Muscle of leg (tissue), 11 donors: Measurements from ENCODE around the gene CDR2. TPM values are rescaled to one million over a fixed set of nuclear protein-coding genes. Genes with fewer than 3 reads are reported as not detected.

Experiments used
- DNase-seq: peaks from one replicate; pipeline ENCODE4 v3.0.0; 2013
- H3K27ac ChIP-seq: one replicate; pipeline ENCODE4 v1.5.1; 2013; ENCODE audit warnings: mild to moderate bottlenecking, low read length, control low read depth
- H3K27me3 ChIP-seq: one replicate; pipeline ENCODE4 v1.6.1; 2013; ENCODE audit warnings: low read length; ENCODE audit not compliant: control insufficient read depth, insufficient read depth
- H3K36me3 ChIP-seq: one replicate; pipeline ENCODE4 v1.6.1; 2013; ENCODE audit warnings: low read length; ENCODE audit not compliant: control insufficient read depth, insufficient read depth
- H3K4me1 ChIP-seq: one replicate; pipeline ENCODE4 v1.6.1; 2013; ENCODE audit warnings: low read length; ENCODE audit not compliant: control insufficient read depth, insufficient read depth
- H3K4me3 ChIP-seq: one replicate; pipeline ENCODE4 v1.5.1; 2013; ENCODE audit warnings: low read length, control low read depth
- H3K9me3 ChIP-seq: replicated peaks from 2 replicates; pipeline ENCODE4 v1.6.1; 2013; ENCODE audit warnings: low read depth, low read length; ENCODE audit not compliant: control insufficient read depth
- WGBS: methylation state at CpG from one replicate; pipeline ENCODE4 v1.1.5; 2013; ENCODE audit warnings: missing lambda C conversion rate; ENCODE audit not compliant: insufficient coverage; 5-methylcytosine and 5-hydroxymethylcytosine counted together
- polyA plus RNA-seq, 8 donors: library from polyadenylated mRNA; unstranded; fragments of 120-200 nt; gene quantifications; one replicate each; pipeline versions ENCODE4 v1.2.1 to v1.2.3, GENCODE V29; 2013; ENCODE audit warnings: inconsistent platforms in 1 of 8, low replicate concordance in 1 of 8; ENCODE audit not compliant: insufficient read length in 8 of 8, insufficient read depth in 1 of 8
- total RNA-seq: library from RNA; stranded (reverse); fragments of 120-200 nt; gene quantifications from one replicate; pipeline ENCODE4 v1.2.4, GENCODE V29; 2013

Gene CDR2
- total and polyA plus RNA-seq, 9 donors = 13.5 to 29.5 (median 16.8) TPM

DNA sequence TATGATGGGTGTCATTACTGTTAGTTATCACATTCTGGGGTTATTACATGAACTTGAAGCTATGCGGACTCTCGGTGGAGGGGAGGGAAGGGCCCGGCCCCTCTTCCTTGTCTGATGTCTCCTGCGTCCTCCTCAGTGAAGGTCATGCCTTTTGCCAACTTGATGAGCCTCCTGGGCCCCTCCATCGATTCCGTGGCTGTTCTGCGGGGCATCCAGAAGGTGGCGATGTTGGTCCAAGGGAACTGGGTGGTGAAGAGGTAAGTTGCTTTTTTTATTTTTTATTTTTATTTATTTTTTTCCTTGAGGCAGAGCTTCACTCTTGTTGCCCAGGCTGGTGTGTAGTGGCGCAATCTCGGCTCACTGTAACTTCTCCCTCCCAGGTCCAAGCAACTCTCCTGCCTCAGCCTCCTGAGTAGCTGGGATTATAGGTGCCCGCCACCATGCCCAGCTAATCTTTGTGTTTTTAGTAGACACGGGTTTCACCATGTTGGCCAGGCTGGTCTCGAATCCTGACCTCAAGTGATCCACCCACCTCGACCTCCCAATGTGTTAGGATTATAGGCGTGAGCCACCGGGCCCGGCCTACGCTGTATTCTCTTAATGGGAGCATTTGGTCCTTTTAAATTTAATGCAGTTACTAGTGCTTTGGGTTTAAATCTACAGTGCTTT lies 55.6 kb downstream of the CDR2 start:
- whole genome bisulfite sequencing = 70% methylated on average over 2 of the region's 18 CpGs
- Histone ChIP-seq H3K4me3 (no peak overlapping the region), H3K27ac (no peak overlapping the region), H3K27me3 (no peaks in the 10 kb centered on the region), H3K9me3 (no peaks in the 10 kb centered on the region), H3K4me1 (no peaks in the 10 kb centered on the region), H3K36me3 (peaks cover 78% of the 10 kb centered on the region)
- DNase-seq = no peak

DNA sequence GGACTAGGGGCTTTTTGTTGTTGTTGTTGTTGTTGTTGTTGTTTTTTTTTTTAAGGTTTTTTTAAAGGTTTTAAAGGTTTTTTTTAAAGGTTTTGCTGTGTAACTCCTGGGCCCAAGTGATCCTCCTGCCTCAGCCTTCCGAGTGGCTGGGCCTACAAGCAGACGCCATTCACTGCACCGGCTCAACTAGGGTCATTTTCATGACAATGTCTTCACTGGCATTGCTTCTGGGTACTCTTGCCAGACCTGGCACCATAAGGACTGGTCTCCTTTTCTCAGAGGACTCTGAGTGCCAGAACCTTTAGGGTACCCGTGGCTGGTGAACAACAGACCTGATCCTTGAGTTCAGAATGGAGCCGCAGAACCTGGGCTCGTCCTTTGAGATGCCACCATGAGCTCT lies 56.8 kb downstream of the CDR2 start:
- no peaks in the 10 kb centered on the region for H3K9me3 ChIP-seq
- no peak for DNase-seq
- no peak overlapping the region for H3K27ac ChIP-seq
- H3K4me1 ChIP-seq = no peaks in the 10 kb centered on the region
- no peaks in the 10 kb centered on the region for H3K27me3 ChIP-seq
- no peak overlapping the region for H3K4me3 ChIP-seq
- peaks cover 75% of the 10 kb centered on the region for H3K36me3 ChIP-seq
- WGBS = 92% methylated on average over 6 of the region's 6 CpGs

- Histone ChIP-seq H3K36me3 (peaks cover 76% of the 10 kb centered on the region), H3K4me1 (no peaks in the 10 kb centered on the region), H3K9me3 (no peaks in the 10 kb centered on the region)
Measured at GRCh38 chr16:22317001-22317530, 57.4 kb downstream of the CDR2 start.

DNA sequence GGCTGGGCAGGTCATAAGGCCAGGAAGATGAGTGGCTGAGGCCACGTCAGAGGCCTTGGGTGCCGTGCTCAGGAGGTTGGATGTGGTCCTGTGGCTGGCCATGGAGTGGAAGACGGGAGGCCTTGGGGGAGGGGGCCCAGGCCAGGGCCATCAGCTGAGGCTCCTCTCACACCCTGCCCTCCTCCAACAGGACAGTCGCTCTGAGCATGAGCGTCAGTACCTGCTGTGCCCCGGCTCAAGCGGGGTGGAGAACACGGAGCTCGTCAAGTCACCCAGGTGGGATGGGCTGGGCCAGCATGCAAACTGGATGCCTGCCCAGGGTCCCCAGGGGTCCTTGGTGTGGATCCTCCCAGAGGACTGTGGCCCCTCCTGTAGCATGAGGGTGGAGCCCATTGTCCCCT lies 58.0 kb downstream of the CDR2 start:
- 78% methylated on average over 9 of the region's 9 CpGs for WGBS
- H3K4me3 ChIP-seq = no peak overlapping the region
- no peaks in the 10 kb centered on the region for H3K4me1 ChIP-seq
- no peak for DNase-seq
- H3K9me3 ChIP-seq = no peaks in the 10 kb centered on the region
- no peaks in the 10 kb centered on the region for H3K27me3 ChIP-seq
- no peak overlapping the region for H3K27ac ChIP-seq
- H3K36me3 ChIP-seq = peaks cover 76% of the 10 kb centered on the region

More at GRCh38 chr16:22317001-22317530, 57.4 kb downstream of the CDR2 start:
- 89% methylated on average over 16 of the region's 17 CpGs for WGBS
- Histone ChIP-seq H3K27me3 (no peaks in the 10 kb centered on the region), H3K4me3 (no peak overlapping the region), H3K27ac (no peak overlapping the region)
- DNase-seq = no peak

GRCh38 chr16:22315979-22316378 lies 58.4 kb downstream of the CDR2 start:
- WGBS = no CpG with 5 or more reads among the region's 1 CpG
- Histone ChIP-seq H3K36me3 (peaks cover 75% of the 10 kb centered on the region), H3K27me3 (no peaks in the 10 kb centered on the region), H3K4me3 (no peak overlapping the region), H3K27ac (no peak overlapping the region), H3K9me3 (no peaks in the 10 kb centered on the region), H3K4me1 (no peaks in the 10 kb centered on the region)
- DNase-seq = no peak

- no peaks in the 10 kb centered on the region for H3K4me1 ChIP-seq
- WGBS = 81% methylated on average over 31 of the region's 37 CpGs
- H3K36me3 ChIP-seq = peaks cover 76% of the 10 kb centered on the region
- no peak for DNase-seq
- H3K27ac ChIP-seq = no peak overlapping the region
- H3K4me3 ChIP-seq = no peak overlapping the region
- H3K9me3 ChIP-seq = no peaks in the 10 kb centered on the region
- no peaks in the 10 kb centered on the region for H3K27me3 ChIP-seq
Measured at GRCh38 chr16:22314661-22315626, 59.5 kb downstream of the CDR2 start.

DNA sequence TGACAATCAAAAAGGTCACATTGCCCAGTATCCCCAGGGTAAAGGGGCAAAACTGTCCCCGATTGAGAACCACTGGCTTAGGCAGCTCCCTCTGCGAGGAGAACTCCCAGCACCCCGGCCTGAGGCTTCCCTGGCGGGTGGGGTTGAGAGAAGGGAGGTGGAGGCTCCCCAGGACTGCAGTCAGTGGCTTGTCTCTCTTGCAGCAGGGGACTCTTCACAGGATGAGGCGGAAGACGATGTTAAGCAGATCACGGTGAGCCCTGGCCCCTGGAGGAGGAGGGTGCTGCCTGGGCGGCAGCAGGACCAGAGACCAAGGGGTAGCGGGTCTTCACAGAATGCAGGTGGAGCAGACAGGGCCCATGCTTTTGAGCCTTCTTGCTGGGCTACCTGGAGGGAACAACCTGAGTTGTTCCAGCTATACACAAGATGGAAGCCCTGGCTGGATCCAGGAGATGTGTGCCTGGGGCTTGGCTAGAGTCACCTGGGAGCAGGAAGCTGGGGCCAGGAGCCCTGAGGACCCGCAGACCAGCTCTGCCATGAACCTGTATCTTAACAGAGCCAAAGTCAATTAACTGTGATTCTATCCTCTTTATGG lies 60.4 kb downstream of the CDR2 start:
- Histone ChIP-seq H3K36me3 (peaks cover 83% of the 10 kb centered on the region), H3K4me1 (no peaks in the 10 kb centered on the region), H3K27ac (no peak overlapping the region), H3K9me3 (no peaks in the 10 kb centered on the region), H3K27me3 (no peaks in the 10 kb centered on the region), H3K4me3 (no peak overlapping the region)
- 93% methylated on average over 9 of the region's 10 CpGs for WGBS
- DNase-seq = no peak

DNA sequence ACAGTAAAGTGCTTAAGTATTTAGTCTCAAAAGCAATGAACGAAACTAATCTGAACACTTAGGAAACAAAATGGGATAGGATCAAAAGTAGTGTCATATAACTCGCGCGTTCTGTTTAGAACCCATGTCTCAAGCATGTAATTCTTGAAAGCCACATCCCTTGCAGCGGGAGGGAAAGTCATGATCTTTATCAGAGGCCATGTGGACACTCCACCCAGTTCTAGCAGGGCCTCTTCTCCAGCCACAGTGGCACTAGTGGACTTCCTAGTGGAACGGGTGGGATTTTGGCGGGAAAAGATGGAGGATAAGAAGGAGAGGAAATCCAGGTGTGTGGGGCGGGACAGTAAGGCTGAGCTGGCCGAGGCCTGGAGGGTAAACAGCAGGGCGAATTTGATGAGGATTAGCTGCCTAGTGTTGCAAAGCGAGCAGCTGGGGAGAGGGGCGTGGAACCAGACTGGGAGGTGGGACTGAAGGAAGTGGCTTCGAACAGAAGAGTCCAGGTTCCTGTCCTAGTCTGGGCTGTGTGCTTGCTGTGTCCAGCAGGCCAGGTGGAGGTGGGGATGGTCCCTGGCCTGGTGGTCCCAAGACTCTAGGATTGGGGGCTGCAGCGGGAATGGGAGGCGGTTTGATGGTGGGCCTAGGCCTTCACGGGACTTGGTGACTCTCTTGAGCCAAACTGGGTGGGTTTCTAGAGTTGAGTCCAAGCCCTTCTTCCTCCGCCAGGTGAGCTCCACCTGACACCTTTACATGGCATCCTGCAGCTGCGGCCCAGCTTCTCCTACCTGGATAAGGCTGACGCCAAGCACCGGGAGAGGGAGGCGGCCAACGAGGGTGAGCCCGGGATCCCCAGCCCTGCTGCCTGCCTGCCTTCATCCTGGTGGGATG lies 61.3 kb downstream of the CDR2 start:
- H3K4me1 ChIP-seq = no peaks in the 10 kb centered on the region
- no peak for DNase-seq
- no peaks in the 10 kb centered on the region for H3K27me3 ChIP-seq
- H3K36me3 ChIP-seq = peaks cover 83% of the 10 kb centered on the region
- WGBS = 89% methylated on average over 22 of the region's 23 CpGs
- H3K9me3 ChIP-seq = no peaks in the 10 kb centered on the region
- no peak overlapping the region for H3K27ac ChIP-seq
- H3K4me3 ChIP-seq = no peak overlapping the region

DNA sequence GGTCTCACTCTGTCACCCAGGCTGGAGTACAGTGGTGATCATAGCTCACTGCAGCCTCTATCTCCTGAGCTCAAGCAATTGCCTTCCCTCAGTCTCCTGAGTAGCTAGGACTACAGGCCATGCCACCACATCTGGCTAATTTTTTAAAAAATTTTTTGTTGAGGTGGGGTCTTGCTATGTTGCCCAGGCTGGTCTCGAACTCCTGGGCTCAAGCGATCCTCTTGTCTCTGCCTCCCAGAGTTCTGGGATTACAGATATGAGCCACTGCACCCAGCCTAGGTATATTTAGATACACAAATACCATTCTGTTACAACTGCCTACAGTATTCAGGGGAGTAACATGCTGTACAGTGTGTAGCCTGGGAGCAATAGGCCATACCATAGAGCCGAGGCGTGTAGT lies 62.9 kb downstream of the CDR2 start:
- peaks cover 85% of the 10 kb centered on the region for H3K36me3 ChIP-seq
- no peaks in the 10 kb centered on the region for H3K4me1 ChIP-seq
- H3K9me3 ChIP-seq = no peaks in the 10 kb centered on the region
- WGBS = 100% methylated on average over 2 of the region's 4 CpGs
- DNase-seq = no peak
- no peak overlapping the region for H3K4me3 ChIP-seq
- no peak overlapping the region for H3K27ac ChIP-seq
- no peaks in the 10 kb centered on the region for H3K27me3 ChIP-seq
